ENCODE measurements around the gene TIMP3. TPM values are rescaled to one million over a fixed set of nuclear protein-coding genes. Genes with fewer than 3 reads are reported as not detected.

The TIMP3 gene
- total and polyA plus RNA-seq, 4 experiments from 2014 or later: 1.7 to 2.3 TPM; not detected in 2

DNA sequence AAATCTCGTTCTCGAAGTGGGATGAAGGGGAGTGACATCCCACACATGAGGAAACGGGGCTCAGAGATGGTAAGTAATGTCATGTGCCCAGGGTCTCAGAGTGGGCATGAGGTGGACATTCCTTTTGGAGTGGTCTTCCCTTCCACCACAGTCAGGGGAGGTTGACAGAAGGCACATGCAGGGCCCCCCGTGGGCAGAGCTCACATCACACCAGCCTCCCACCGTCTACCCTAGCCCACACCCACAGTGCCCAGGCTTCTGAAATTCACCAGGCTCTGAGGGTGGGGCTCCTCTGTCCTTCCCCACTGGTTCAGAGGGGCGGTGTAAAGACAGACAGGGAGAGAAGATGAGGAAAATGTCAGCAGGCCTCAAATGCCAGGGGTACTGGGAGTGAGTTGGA, 41.1 kb upstream of the TIMP3 start:
- no peaks in the 10 kb centered on the region for H3K27me3 ChIP-seq (ENCODE audit: insufficient read depth, low read length)
- no peak overlapping the region for H3K27ac Mint-ChIP-seq
- ChIA-PET POLR2A (ENCODE audit: partially characterized antibody) (no interaction called here), CTCF (ENCODE audit: partially characterized antibody) (no interaction called here)
- H3K27ac ChIP-seq (ENCODE audit: low read depth, low read length): no peak overlapping the region
- H3K9me3 ChIP-seq (ENCODE audit: control insufficient read depth in 1 of 2, low read length in 2 of 2): no peaks in the 10 kb centered on the region
- no peaks in the 10 kb centered on the region for H3K36me3 ChIP-seq (ENCODE audit: insufficient read depth, low read length)
- no peak overlapping the region for H3K4me3 ChIP-seq (ENCODE audit: low read length in 2 of 2)
- peaks cover 23 to 24% of the 10 kb centered on the region in 2 donors for H3K27me3 Mint-ChIP-seq
- peaks cover 0 to under 1% (median 0%) of the 10 kb centered on the region in 4 donors for H3K4me1 Mint-ChIP-seq
- H3K4me1 ChIP-seq (ENCODE audit: insufficient read depth, low read length): no peaks in the 10 kb centered on the region
- intact Hi-C loops (cut with micrococcal nuclease): no loop called here
- no peak overlapping the region for H3K4me3 Mint-ChIP-seq
- H3K9me3 Mint-ChIP-seq: no peaks in the 10 kb centered on the region
- H3K36me3 Mint-ChIP-seq: no peaks in the 10 kb centered on the region
- no peak for DNase-seq

DNA sequence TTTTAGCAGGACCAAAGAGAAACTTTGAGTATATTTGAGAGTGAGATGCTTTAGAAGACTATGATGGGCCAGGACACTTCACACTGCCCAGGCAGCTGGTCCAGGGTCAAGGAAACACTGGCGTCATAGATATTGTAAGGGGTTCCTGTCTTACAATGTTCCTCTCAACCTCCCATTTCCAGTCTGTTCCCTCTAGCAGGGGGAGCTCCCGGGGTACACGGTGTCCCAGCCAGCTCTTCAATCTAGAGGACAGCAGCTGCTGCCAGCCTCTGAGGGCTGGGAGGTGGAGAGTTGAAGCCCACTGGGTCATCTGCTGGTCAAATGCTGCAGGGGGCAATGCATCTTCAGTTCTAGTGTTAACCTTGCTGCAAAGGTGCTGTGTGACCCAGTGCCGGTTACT, 40.7 kb upstream of the TIMP3 start:
- no peak for DNase-seq
- Mint-ChIP-seq H3K27me3 (peaks cover 23 to 24% of the 10 kb centered on the region in 2 donors), H3K4me1 (peaks cover 0 to 3% (median 0%) of the 10 kb centered on the region in 4 donors), H3K4me3 (no peak overlapping the region), H3K27ac (no peak overlapping the region), H3K36me3 (no peaks in the 10 kb centered on the region), H3K9me3 (no peaks in the 10 kb centered on the region)
- CTCF ChIA-PET (ENCODE audit: partially characterized antibody): no interaction called here
- H3K9me3 ChIP-seq (ENCODE audit: control insufficient read depth in 1 of 2, low read length in 2 of 2): no peaks in the 10 kb centered on the region
- intact Hi-C loops (cut with micrococcal nuclease): no loop called here
- H3K4me1 ChIP-seq (ENCODE audit: insufficient read depth, low read length): no peaks in the 10 kb centered on the region
- POLR2A ChIA-PET (ENCODE audit: partially characterized antibody): no interaction called here
- no peaks in the 10 kb centered on the region for H3K36me3 ChIP-seq (ENCODE audit: insufficient read depth, low read length)
- H3K4me3 ChIP-seq (ENCODE audit: low read length in 2 of 2): no peak overlapping the region
- H3K27ac ChIP-seq (ENCODE audit: low read depth, low read length): no peak overlapping the region
- H3K27me3 ChIP-seq (ENCODE audit: insufficient read depth, low read length): no peaks in the 10 kb centered on the region

GRCh38 chr22:32761251-32761903, 40.1 kb upstream of the TIMP3 start:
- Mint-ChIP-seq H3K9me3 (no peaks in the 10 kb centered on the region), H3K27ac (no peak overlapping the region), H3K4me1 (peaks cover 0 to 3% (median 0%) of the 10 kb centered on the region in 4 donors), H3K36me3 (no peaks in the 10 kb centered on the region), H3K27me3 (peaks cover 23 to 24% of the 10 kb centered on the region in 2 donors), H3K4me3 (no peak overlapping the region)
- Histone ChIP-seq H3K9me3 (ENCODE audit: control insufficient read depth in 1 of 2, low read length in 2 of 2) (no peaks in the 10 kb centered on the region), H3K27me3 (ENCODE audit: insufficient read depth, low read length) (no peaks in the 10 kb centered on the region), H3K4me1 (ENCODE audit: insufficient read depth, low read length) (no peaks in the 10 kb centered on the region), H3K27ac (ENCODE audit: low read depth, low read length) (no peak overlapping the region), H3K4me3 (ENCODE audit: low read length in 2 of 2) (no peak overlapping the region), H3K36me3 (ENCODE audit: insufficient read depth, low read length) (no peaks in the 10 kb centered on the region)
- ChIA-PET CTCF (ENCODE audit: partially characterized antibody) (no interaction called here), POLR2A (ENCODE audit: partially characterized antibody) (no interaction called here)
- no peak for DNase-seq
- intact Hi-C loops (cut with micrococcal nuclease): no loop called here

GRCh38 chr22:32764330-32765131, 37.0 kb upstream of the TIMP3 start:
- CTCF ChIA-PET (ENCODE audit: partially characterized antibody): no interaction called here
- Mint-ChIP-seq H3K9me3 (no peaks in the 10 kb centered on the region), H3K27ac (no peak overlapping the region), H3K36me3 (no peaks in the 10 kb centered on the region), H3K4me3 (no peak overlapping the region), H3K4me1 (peaks cover 0 to 3% (median 0%) of the 10 kb centered on the region in 4 donors), H3K27me3 (peaks cover 17 to 23% of the 10 kb centered on the region in 2 donors)
- Histone ChIP-seq H3K27me3 (ENCODE audit: insufficient read depth, low read length) (no peaks in the 10 kb centered on the region), H3K9me3 (ENCODE audit: control insufficient read depth in 1 of 2, low read length in 2 of 2) (no peaks in the 10 kb centered on the region), H3K4me1 (ENCODE audit: insufficient read depth, low read length) (no peaks in the 10 kb centered on the region), H3K27ac (ENCODE audit: low read depth, low read length) (no peak overlapping the region), H3K4me3 (ENCODE audit: low read length in 2 of 2) (no peak overlapping the region), H3K36me3 (ENCODE audit: insufficient read depth, low read length) (no peaks in the 10 kb centered on the region)
- DNase-seq: no peak
- intact Hi-C loops (cut with micrococcal nuclease): no loop called here
- POLR2A ChIA-PET (ENCODE audit: partially characterized antibody): no interaction called here

DNA sequence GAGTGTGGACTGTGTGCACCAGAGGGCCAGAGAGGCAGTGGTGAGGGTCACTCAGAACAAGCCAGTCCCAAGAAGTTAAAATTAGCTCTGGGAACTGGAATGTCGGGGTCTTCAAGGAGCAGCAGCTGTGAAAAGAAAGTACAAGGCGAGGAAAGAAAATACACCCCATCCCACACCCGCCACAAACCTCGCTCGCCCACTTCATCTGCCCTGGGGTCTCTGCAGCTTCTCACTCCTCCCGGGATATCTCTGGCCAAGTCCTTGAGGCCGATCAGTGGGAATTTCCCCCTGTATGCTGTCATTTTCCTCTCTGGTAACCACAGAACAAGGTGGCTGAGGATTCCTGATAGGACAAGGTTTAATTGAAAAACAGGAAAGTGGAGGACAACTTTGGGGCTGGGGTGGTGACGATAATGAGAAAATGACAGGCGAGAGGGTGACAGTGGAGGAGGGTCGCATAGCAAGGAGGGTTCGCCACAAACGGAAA, 36.3 kb upstream of the TIMP3 start:
- no peaks in the 10 kb centered on the region for H3K36me3 Mint-ChIP-seq
- H3K36me3 ChIP-seq (ENCODE audit: insufficient read depth, low read length): no peaks in the 10 kb centered on the region
- intact Hi-C loops (cut with micrococcal nuclease): no loop called here
- no peak overlapping the region for H3K4me3 Mint-ChIP-seq
- no peak overlapping the region for H3K4me3 ChIP-seq (ENCODE audit: low read length in 2 of 2)
- CTCF ChIA-PET (ENCODE audit: partially characterized antibody): no interaction called here
- H3K27ac ChIP-seq (ENCODE audit: low read depth, low read length): no peak overlapping the region
- H3K27ac Mint-ChIP-seq: no peak overlapping the region
- H3K4me1 ChIP-seq (ENCODE audit: insufficient read depth, low read length): no peaks in the 10 kb centered on the region
- H3K4me1 Mint-ChIP-seq: peaks cover 0 to 3% (median 0%) of the 10 kb centered on the region in 4 donors
- H3K9me3 ChIP-seq (ENCODE audit: control insufficient read depth in 1 of 2, low read length in 2 of 2): no peaks in the 10 kb centered on the region
- DNase-seq: no peak
- peaks cover 16 to 23% of the 10 kb centered on the region in 2 donors for H3K27me3 Mint-ChIP-seq
- POLR2A ChIA-PET (ENCODE audit: partially characterized antibody): no interaction called here
- H3K9me3 Mint-ChIP-seq: no peaks in the 10 kb centered on the region
- no peaks in the 10 kb centered on the region for H3K27me3 ChIP-seq (ENCODE audit: insufficient read depth, low read length)

GRCh38 chr22:32771756-32772155, 29.7 kb upstream of the TIMP3 start:
- peaks cover 11 to 15% of the 10 kb centered on the region in 2 donors for H3K27me3 Mint-ChIP-seq
- Histone ChIP-seq H3K4me1 (ENCODE audit: insufficient read depth, low read length) (no peaks in the 10 kb centered on the region), H3K4me3 (ENCODE audit: low read length in 2 of 2) (no peak overlapping the region), H3K27me3 (ENCODE audit: insufficient read depth, low read length) (no peaks in the 10 kb centered on the region), H3K9me3 (ENCODE audit: control insufficient read depth in 1 of 2, low read length in 2 of 2) (no peaks in the 10 kb centered on the region), H3K27ac (ENCODE audit: low read depth, low read length) (no peak overlapping the region), H3K36me3 (ENCODE audit: insufficient read depth, low read length) (no peaks in the 10 kb centered on the region)
- H3K36me3 Mint-ChIP-seq: no peaks in the 10 kb centered on the region
- ChIA-PET CTCF (ENCODE audit: partially characterized antibody) (no interaction called here), POLR2A (ENCODE audit: partially characterized antibody) (no interaction called here)
- peaks cover 0 to 6% (median 0%) of the 10 kb centered on the region in 8 donors for H3K9me3 Mint-ChIP-seq
- H3K4me3 Mint-ChIP-seq: no peak overlapping the region
- H3K4me1 Mint-ChIP-seq: no peaks in the 10 kb centered on the region
- no peak for DNase-seq
- intact Hi-C loops (cut with micrococcal nuclease): no loop called here
- H3K27ac Mint-ChIP-seq: no peak overlapping the region

DNA sequence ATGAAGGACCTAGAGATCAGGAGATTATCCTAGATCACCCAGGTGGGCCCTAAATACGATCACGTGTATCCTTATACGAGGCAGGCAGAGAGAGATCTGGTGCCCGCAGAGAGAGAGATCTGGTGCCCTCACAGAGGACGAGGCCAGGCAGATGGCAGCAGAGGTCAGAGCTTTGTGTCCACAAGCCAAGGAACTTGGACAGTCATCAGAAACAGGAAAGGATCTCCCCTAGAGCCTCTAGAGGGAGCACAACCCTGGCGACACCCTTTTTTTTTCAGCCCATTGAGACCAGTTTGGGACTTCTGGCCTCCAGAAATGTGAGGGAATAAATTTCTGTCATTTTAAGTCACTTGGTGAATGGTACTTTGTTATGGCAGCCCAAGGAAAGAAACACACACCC, 25.5 kb upstream of the TIMP3 start:
- no peak for DNase-seq
- peak overlapping the region in 1 of 7 donors; percentile 39 for H3K27ac Mint-ChIP-seq
- CTCF ChIA-PET (ENCODE audit: partially characterized antibody): no interaction called here
- Histone ChIP-seq H3K4me1 (ENCODE audit: insufficient read depth, low read length) (no peaks in the 10 kb centered on the region), H3K4me3 (ENCODE audit: low read length in 2 of 2) (no peak overlapping the region), H3K27ac (ENCODE audit: low read depth, low read length) (no peak overlapping the region), H3K27me3 (ENCODE audit: insufficient read depth, low read length) (no peaks in the 10 kb centered on the region), H3K9me3 (ENCODE audit: control insufficient read depth in 1 of 2, low read length in 2 of 2) (no peaks in the 10 kb centered on the region), H3K36me3 (ENCODE audit: insufficient read depth, low read length) (no peaks in the 10 kb centered on the region)
- POLR2A ChIA-PET (ENCODE audit: partially characterized antibody): no interaction called here
- no peaks in the 10 kb centered on the region for H3K4me1 Mint-ChIP-seq
- H3K36me3 Mint-ChIP-seq: no peaks in the 10 kb centered on the region
- H3K4me3 Mint-ChIP-seq: no peak overlapping the region
- H3K9me3 Mint-ChIP-seq: peaks cover 0 to 6% (median 0%) of the 10 kb centered on the region in 8 donors
- peaks cover 12 to 15% of the 10 kb centered on the region in 2 donors for H3K27me3 Mint-ChIP-seq
- intact Hi-C loops (cut with micrococcal nuclease): no loop called here
